Uterus (tissue), 2 donors: Measurements from ENCODE around the gene GPR37L1.

Experiments used
- CTCF ChIP-seq, 4 experiments: fragments of 200-600 bp in 2 of 4; fragments of 450-650 bp in 2 of 4; sonication (generic) in 2 of 4; IDR thresholded peaks; one replicate each; pipeline ENCODE4 v1.5.1; 2016 to 2019; ENCODE audit warnings: antibody characterized with exemption in 4 of 4, mild to moderate bottlenecking in 2 of 4, moderate library complexity in 1 of 4
- POLR2A ChIP-seq, 2 donors: fragments of 450-650 bp; IDR thresholded peaks; one replicate each; pipeline ENCODE4 v1.6.1; 2016; ENCODE audit warnings: antibody characterized with exemption in 2 of 2, mild to moderate bottlenecking in 1 of 2, moderate library complexity in 1 of 2

GRCh38 chr1:202156590-202156989, 33.9 kb downstream of the GPR37L1 start:
- TF ChIP-seq POLR2A (IDR thresholded peaks at IDR 0.05) (no peak), CTCF (IDR thresholded peaks at IDR 0.05) (no peak)
